WERI-Rb-1 (cell line): Measurements from ENCODE around the gene TSBP1.

Experiments
- DNase-seq: peaks from one replicate; pipeline ENCODE4 v3.0.0-alpha.2; 2020
- H3K27ac ChIP-seq: fragments of 250-450 bp; sonication (Bioruptor Pico); 2 replicates; pipeline ENCODE4 v1.5.1; 2020; ENCODE audit warnings: mild to moderate bottlenecking, moderate library complexity
- H3K27me3 ChIP-seq: fragments of 250-450 bp; sonication (Bioruptor Pico); 2 replicates; pipeline ENCODE4 v1.5.1; 2021; ENCODE audit warnings: mild to moderate bottlenecking, low read depth, moderate library complexity; ENCODE audit not compliant: insufficient read depth, severe bottlenecking
- H3K36me3 ChIP-seq: fragments of 250-450 bp; sonication (Bioruptor Pico); 2 replicates; pipeline ENCODE4 v1.5.1; 2020; ENCODE audit warnings: mild to moderate bottlenecking, moderate library complexity
- H3K4me3 ChIP-seq: 2 replicates; pipeline ENCODE4 v1.5.1; 2011; ENCODE audit warnings: low read depth, mild to moderate bottlenecking, control low read depth, low read length
- H3K9me3 ChIP-seq: fragments of 250-450 bp; sonication (Bioruptor Pico); 2 replicates; pipeline ENCODE4 v1.5.1; 2021; ENCODE audit warnings: mild to moderate bottlenecking, moderate library complexity; ENCODE audit not compliant: severe bottlenecking
- TF ChIP-seq, protein P1 (sequence below): IDR thresholded peaks from 2 replicates; pipeline ENCODE4 v1.5.1; 2011; ENCODE audit warnings: low read depth, mild to moderate bottlenecking, control low read depth, inconsistent platforms, low read length

TSBP1 gene

DNA sequence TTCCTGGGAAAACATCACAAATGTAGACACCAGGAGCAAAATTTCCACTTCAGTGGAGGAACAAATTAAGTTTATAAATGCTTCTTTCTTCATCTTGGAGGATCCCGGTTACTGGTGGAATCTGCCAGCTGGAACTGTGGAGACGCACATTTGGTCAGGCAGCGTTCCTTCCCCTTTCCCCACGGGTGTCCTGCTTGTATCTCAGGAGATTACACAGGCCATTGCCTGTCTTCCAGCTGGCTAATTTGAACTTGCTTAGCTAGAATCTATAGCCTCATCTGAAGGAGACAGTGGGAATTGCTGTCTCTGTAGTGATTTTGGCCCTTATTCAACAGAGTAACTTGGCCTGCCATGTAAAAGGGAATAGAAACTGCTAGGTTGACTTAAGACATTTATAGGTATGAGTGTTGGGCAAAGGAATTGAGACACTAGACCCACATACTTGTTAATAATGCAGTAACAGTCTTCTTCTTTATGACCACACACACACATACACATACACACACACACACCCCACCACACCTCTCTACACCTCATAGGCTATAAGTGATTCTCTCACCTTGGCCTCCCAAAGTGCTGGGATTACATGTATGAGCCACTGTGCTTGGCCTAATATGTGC is 34.4 kb downstream of the TSBP1 start:
- peaks cover 5% of the 10 kb centered on the region for H3K27me3 ChIP-seq
- H3K27ac ChIP-seq = no peak overlapping the region
- DNase-seq = no peak
- H3K9me3 ChIP-seq = no peaks in the 10 kb centered on the region
- no peaks in the 10 kb centered on the region for H3K36me3 ChIP-seq
- TF ChIP-seq, protein P1, sequence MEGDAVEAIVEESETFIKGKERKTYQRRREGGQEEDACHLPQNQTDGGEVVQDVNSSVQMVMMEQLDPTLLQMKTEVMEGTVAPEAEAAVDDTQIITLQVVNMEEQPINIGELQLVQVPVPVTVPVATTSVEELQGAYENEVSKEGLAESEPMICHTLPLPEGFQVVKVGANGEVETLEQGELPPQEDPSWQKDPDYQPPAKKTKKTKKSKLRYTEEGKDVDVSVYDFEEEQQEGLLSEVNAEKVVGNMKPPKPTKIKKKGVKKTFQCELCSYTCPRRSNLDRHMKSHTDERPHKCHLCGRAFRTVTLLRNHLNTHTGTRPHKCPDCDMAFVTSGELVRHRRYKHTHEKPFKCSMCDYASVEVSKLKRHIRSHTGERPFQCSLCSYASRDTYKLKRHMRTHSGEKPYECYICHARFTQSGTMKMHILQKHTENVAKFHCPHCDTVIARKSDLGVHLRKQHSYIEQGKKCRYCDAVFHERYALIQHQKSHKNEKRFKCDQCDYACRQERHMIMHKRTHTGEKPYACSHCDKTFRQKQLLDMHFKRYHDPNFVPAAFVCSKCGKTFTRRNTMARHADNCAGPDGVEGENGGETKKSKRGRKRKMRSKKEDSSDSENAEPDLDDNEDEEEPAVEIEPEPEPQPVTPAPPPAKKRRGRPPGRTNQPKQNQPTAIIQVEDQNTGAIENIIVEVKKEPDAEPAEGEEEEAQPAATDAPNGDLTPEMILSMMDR = no peak
- no peak overlapping the region for H3K4me3 ChIP-seq

DNA sequence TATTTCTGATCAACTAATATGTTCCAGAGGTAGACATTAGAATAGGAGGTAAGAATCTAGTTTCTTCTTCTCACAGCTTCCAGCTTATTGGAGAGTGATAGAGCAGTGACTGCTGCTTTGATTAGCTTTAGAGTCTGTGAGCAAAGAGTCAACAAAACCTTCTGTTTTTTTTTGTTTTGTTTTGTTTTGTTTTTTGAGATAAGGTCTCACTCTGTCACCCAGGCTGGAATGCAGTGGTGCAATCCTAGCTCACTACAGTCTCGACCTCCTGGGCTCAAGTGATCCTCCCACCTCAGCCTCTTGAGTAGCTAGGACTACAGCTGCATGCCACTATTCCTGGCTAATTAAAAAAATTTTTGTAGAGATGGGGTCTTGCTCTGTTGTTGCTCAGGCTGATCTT is 39.3 kb downstream of the TSBP1 start:
- H3K4me3 ChIP-seq = no peak overlapping the region
- H3K9me3 ChIP-seq = no peaks in the 10 kb centered on the region
- DNase-seq = no peak
- no peaks in the 10 kb centered on the region for H3K36me3 ChIP-seq
- no peak overlapping the region for H3K27ac ChIP-seq
- TF ChIP-seq, protein P1 = no peak
- peaks cover 10% of the 10 kb centered on the region for H3K27me3 ChIP-seq

GRCh38 chr6:32329141-32329540 is 42.6 kb downstream of the TSBP1 start:
- no peaks in the 10 kb centered on the region for H3K9me3 ChIP-seq
- peak; percentile 62 for DNase-seq
- H3K4me3 ChIP-seq = no peak overlapping the region
- TF ChIP-seq, protein P1 = no peak
- H3K27me3 ChIP-seq = peaks cover 6% of the 10 kb centered on the region
- H3K36me3 ChIP-seq = no peaks in the 10 kb centered on the region
- H3K27ac ChIP-seq = no peak overlapping the region

GRCh38 chr6:32327103-32327502 is 44.6 kb downstream of the TSBP1 start:
- DNase-seq = no peak
- TF ChIP-seq, protein P1 = no peak

GRCh38 chr6:32318501-32318900 is 53.2 kb downstream of the TSBP1 start:
- TF ChIP-seq, protein P1 = no peak
- H3K36me3 ChIP-seq = no peaks in the 10 kb centered on the region
- no peak overlapping the region for H3K27ac ChIP-seq
- peaks cover 43% of the 10 kb centered on the region for H3K27me3 ChIP-seq
- no peak for DNase-seq
- H3K9me3 ChIP-seq = no peaks in the 10 kb centered on the region
- H3K4me3 ChIP-seq = no peak overlapping the region

More at GRCh38 chr6:32327103-32327502, 44.6 kb downstream of the TSBP1 start:
- Histone ChIP-seq H3K36me3 (no peaks in the 10 kb centered on the region), H3K9me3 (no peaks in the 10 kb centered on the region), H3K27me3 (peaks cover 21% of the 10 kb centered on the region), H3K27ac (no peak overlapping the region), H3K4me3 (no peak overlapping the region)

GRCh38 chr6:32317541-32317940 is 54.2 kb downstream of the TSBP1 start:
- no peak for DNase-seq
- no peaks in the 10 kb centered on the region for H3K36me3 ChIP-seq
- TF ChIP-seq, protein P1 = no peak

More at GRCh38 chr6:32317541-32317940, 54.2 kb downstream of the TSBP1 start:
- H3K4me3 ChIP-seq = no peak overlapping the region
- H3K27ac ChIP-seq = no peak overlapping the region
- peaks cover 35% of the 10 kb centered on the region for H3K27me3 ChIP-seq
- H3K9me3 ChIP-seq = no peaks in the 10 kb centered on the region
